ENCODE measurements around the gene CHRNA9. TPM values are rescaled to one million over a fixed set of nuclear protein-coding genes. Genes with fewer than 3 reads are reported as not detected.

CHRNA9 gene
- total RNA-seq, 1 donor: 0.36 TPM

DNA sequence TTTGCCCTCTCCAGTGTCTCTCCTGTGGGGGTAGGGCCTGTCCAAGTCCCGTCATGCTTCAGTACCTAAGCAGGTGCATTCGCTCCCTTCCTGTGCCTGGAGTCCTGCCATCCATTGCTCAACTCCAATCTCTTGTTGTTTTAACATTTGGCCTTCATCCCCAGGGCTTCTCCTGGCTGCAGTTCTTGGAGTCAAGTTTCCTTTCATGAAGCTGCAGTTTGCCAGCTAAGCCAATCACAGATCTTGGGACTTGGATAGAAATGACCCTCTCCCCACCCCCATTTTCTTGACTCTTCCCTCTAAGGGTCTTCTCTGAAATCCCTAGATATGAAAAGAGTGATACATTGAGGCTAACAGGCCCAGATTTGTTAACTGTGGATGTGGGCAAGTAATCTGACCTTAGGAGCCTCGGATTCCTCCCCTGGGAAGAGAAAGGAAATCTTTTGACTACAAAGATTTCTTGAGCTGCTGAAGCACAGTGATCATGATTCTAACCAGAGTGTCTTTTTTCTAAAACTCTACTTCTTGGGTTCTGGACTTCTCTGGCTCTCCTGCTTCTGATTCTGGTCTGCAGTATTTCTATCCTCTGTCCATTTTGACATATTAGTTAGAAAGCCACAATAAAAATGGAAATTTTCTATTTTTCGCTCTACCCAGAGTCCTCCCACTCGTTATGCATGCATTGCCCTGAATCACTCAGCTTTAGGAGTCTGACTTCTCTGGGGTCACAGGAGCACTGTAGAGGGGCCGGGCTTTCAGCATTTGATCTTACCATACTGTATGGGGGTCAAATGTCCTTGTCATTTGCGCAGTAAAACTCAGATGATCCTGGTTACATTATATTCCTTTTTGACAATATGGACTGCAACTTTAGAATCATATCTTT lies 61.0 kb downstream of the CHRNA9 start:
- H3K36me3 ChIP-seq (ENCODE audit: insufficient read depth, low read length): no peaks in the 10 kb centered on the region
- H2AFZ ChIP-seq (ENCODE audit: low read length): no peak overlapping the region
- H3K4me1 ChIP-seq (ENCODE audit: insufficient read depth, low read length): peaks cover 5% of the 10 kb centered on the region
- no peaks in the 10 kb centered on the region for H3K27me3 ChIP-seq (ENCODE audit: insufficient read depth, low read length)
- no peaks in the 10 kb centered on the region for H3K79me2 ChIP-seq (ENCODE audit: insufficient read depth, low read length)
- H3K27ac ChIP-seq (ENCODE audit: low read depth, low read length): no peak overlapping the region
- peak overlapping the region; percentile 20 for H3K4me2 ChIP-seq (ENCODE audit: insufficient read depth, low read length)
- no peak for DNase-seq (ENCODE audit: insufficient read length, low spot score, missing footprints)
- H4K20me1 ChIP-seq (ENCODE audit: insufficient read depth, low read length): no peaks in the 10 kb centered on the region
- H3K9me3 ChIP-seq (ENCODE audit: low read depth, low read length): no peaks in the 10 kb centered on the region
- TF ChIP-seq, protein P1, sequence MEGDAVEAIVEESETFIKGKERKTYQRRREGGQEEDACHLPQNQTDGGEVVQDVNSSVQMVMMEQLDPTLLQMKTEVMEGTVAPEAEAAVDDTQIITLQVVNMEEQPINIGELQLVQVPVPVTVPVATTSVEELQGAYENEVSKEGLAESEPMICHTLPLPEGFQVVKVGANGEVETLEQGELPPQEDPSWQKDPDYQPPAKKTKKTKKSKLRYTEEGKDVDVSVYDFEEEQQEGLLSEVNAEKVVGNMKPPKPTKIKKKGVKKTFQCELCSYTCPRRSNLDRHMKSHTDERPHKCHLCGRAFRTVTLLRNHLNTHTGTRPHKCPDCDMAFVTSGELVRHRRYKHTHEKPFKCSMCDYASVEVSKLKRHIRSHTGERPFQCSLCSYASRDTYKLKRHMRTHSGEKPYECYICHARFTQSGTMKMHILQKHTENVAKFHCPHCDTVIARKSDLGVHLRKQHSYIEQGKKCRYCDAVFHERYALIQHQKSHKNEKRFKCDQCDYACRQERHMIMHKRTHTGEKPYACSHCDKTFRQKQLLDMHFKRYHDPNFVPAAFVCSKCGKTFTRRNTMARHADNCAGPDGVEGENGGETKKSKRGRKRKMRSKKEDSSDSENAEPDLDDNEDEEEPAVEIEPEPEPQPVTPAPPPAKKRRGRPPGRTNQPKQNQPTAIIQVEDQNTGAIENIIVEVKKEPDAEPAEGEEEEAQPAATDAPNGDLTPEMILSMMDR (IDR thresholded peaks at IDR 0.05; ENCODE audit: extremely low read depth, low read depth, low read length): no peak
- no peak overlapping the region for H3K4me3 ChIP-seq (ENCODE audit: insufficient read depth, low read length)

DNA sequence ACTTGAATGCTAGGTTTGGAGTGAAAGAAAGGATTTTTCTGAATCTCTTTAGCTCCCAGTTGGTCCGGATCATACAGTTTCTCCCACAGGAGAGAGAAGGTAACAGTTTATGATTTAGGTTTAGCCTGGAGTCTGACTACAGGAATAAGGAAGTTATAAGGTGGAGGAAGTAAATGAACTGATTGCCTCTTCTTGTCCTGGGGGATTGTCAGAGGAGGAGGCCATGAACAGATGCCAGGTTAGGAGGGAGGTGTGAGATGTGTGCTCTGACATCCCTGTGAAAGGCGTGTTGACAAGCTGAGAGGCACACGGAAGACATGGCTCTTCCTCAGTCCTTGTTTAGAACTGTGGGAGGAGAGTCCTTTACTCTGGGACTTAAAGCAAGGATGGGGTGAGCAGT lies 64.4 kb downstream of the CHRNA9 start:
- no peaks in the 10 kb centered on the region for H3K9me3 ChIP-seq (ENCODE audit: low read depth, low read length)
- no peak overlapping the region for H3K27ac ChIP-seq (ENCODE audit: low read depth, low read length)
- no peak overlapping the region for H2AFZ ChIP-seq (ENCODE audit: low read length)
- DNase-seq (ENCODE audit: insufficient read length, low spot score, missing footprints): no peak
- no peaks in the 10 kb centered on the region for H3K79me2 ChIP-seq (ENCODE audit: insufficient read depth, low read length)
- TF ChIP-seq, protein P1 (IDR thresholded peaks at IDR 0.05; ENCODE audit: extremely low read depth, low read depth, low read length): no peak
- no peaks in the 10 kb centered on the region for H4K20me1 ChIP-seq (ENCODE audit: insufficient read depth, low read length)
- no peak overlapping the region for H3K4me3 ChIP-seq (ENCODE audit: insufficient read depth, low read length)
- no peak overlapping the region for H3K4me2 ChIP-seq (ENCODE audit: insufficient read depth, low read length)
- H3K36me3 ChIP-seq (ENCODE audit: insufficient read depth, low read length): no peaks in the 10 kb centered on the region
- H3K27me3 ChIP-seq (ENCODE audit: insufficient read depth, low read length): no peaks in the 10 kb centered on the region
- peaks cover 5% of the 10 kb centered on the region for H3K4me1 ChIP-seq (ENCODE audit: insufficient read depth, low read length)

DNA sequence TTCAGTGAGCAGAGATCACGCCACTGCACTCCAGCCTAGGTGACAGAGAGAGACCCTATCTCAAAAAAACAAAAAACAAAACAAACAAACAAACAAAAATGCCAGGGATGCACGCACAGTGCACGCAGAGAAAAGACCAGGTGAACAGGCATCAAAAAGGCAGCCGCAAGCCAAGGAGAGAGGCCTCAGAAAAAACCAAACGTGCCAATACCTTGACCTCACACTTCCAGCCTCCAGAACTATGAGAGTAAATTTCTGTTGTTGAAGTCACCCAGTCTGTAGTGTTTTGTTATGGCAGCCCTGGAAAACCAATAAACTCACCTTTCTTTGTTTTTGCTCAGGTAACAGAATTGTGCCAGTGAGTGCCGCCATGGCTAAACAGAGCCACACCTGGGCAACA lies 66.0 kb downstream of the CHRNA9 start:
- TF ChIP-seq, protein P1 (IDR thresholded peaks at IDR 0.05; ENCODE audit: extremely low read depth, low read depth, low read length): no peak
- no peak overlapping the region for H2AFZ ChIP-seq (ENCODE audit: low read length)
- peaks cover 5% of the 10 kb centered on the region for H3K4me1 ChIP-seq (ENCODE audit: insufficient read depth, low read length)
- no peak overlapping the region for H3K4me3 ChIP-seq (ENCODE audit: insufficient read depth, low read length)
- no peak overlapping the region for H3K27ac ChIP-seq (ENCODE audit: low read depth, low read length)
- H3K36me3 ChIP-seq (ENCODE audit: insufficient read depth, low read length): no peaks in the 10 kb centered on the region
- no peak for DNase-seq (ENCODE audit: insufficient read length, low spot score, missing footprints)
- no peaks in the 10 kb centered on the region for H3K27me3 ChIP-seq (ENCODE audit: insufficient read depth, low read length)
- no peaks in the 10 kb centered on the region for H3K79me2 ChIP-seq (ENCODE audit: insufficient read depth, low read length)
- no peaks in the 10 kb centered on the region for H4K20me1 ChIP-seq (ENCODE audit: insufficient read depth, low read length)
- no peaks in the 10 kb centered on the region for H3K9me3 ChIP-seq (ENCODE audit: low read depth, low read length)
- H3K4me2 ChIP-seq (ENCODE audit: insufficient read depth, low read length): no peak overlapping the region

DNA sequence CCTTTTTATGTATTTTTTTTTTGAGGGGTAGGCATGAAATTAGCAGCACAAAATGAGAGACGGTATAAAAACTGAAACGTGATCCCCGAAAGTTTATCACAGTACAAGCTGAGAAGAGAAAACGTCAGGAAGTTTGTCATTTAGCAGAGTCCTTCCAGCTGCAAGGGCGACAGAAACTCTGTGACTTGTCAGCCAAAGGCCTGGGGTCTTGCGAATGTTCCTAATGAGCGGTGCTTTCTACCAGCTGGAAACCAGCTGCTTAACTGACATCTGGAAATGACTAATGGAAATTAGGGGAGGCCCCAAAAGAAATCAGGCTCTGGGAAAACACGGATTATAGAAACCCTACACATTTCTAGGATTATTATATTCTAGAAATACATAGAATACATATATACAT lies 66.5 kb downstream of the CHRNA9 start:
- no peaks in the 10 kb centered on the region for H4K20me1 ChIP-seq (ENCODE audit: insufficient read depth, low read length)
- H3K27ac ChIP-seq (ENCODE audit: low read depth, low read length): no peak overlapping the region
- no peak overlapping the region for H3K4me3 ChIP-seq (ENCODE audit: insufficient read depth, low read length)
- no peaks in the 10 kb centered on the region for H3K36me3 ChIP-seq (ENCODE audit: insufficient read depth, low read length)
- TF ChIP-seq, protein P1 (IDR thresholded peaks at IDR 0.05; ENCODE audit: extremely low read depth, low read depth, low read length): no peak
- H3K4me1 ChIP-seq (ENCODE audit: insufficient read depth, low read length): no peaks in the 10 kb centered on the region
- DNase-seq (ENCODE audit: insufficient read length, low spot score, missing footprints): no peak
- no peaks in the 10 kb centered on the region for H3K27me3 ChIP-seq (ENCODE audit: insufficient read depth, low read length)
- H3K4me2 ChIP-seq (ENCODE audit: insufficient read depth, low read length): no peak overlapping the region
- H3K79me2 ChIP-seq (ENCODE audit: insufficient read depth, low read length): no peaks in the 10 kb centered on the region
- no peaks in the 10 kb centered on the region for H3K9me3 ChIP-seq (ENCODE audit: low read depth, low read length)
- no peak overlapping the region for H2AFZ ChIP-seq (ENCODE audit: low read length)

All from osteoblast (primary cell).